ENCODE data around the gene RSRC1.
"Not testable (repeated sequence)": the region's sequence is repeated elsewhere in the genome, so short reads cannot be mapped to it uniquely, and the experiment has no call there.

The RSRC1 gene

GRCh38 chr3:158471639-158472294 lies 361.9 kb downstream of the RSRC1 start:
- no peak for DNase-seq

- no peak for DNase-seq
Observed at GRCh38 chr3:158479051-158479450, 369.2 kb downstream of the RSRC1 start.

- no peak for DNase-seq
Observed at GRCh38 chr3:158483701-158484235, 373.9 kb downstream of the RSRC1 start.

GRCh38 chr3:158486200-158486599 lies 376.3 kb downstream of the RSRC1 start:
- no peak for DNase-seq

- DNase-seq, result no peak
Observed at GRCh38 chr3:158488670-158489069, 378.8 kb downstream of the RSRC1 start.

- DNase-seq, result no peak
Observed at GRCh38 chr3:158489181-158489580, 379.3 kb downstream of the RSRC1 start.

- DNase-seq, result no peak
Observed at GRCh38 chr3:158491968-158492367, 382.1 kb downstream of the RSRC1 start.

GRCh38 chr3:158492685-158493084 lies 382.8 kb downstream of the RSRC1 start:
- DNase-seq, result no peak

- no peak for DNase-seq
Observed at GRCh38 chr3:158493931-158494330, 384.0 kb downstream of the RSRC1 start.

GRCh38 chr3:158494673-158495072 lies 384.8 kb downstream of the RSRC1 start:
- DNase-seq, result no peak

GRCh38 chr3:158495398-158495902 lies 385.6 kb downstream of the RSRC1 start:
- DNase-seq, result not testable (repeated sequence)

- DNase-seq, result no peak
Observed at GRCh38 chr3:158505117-158505516, 395.2 kb downstream of the RSRC1 start.

GRCh38 chr3:158506456-158506855 lies 396.6 kb downstream of the RSRC1 start:
- no peak for DNase-seq

- no peak for DNase-seq
Observed at GRCh38 chr3:158508481-158508880, 398.6 kb downstream of the RSRC1 start.

- DNase-seq, result no peak
Observed at GRCh38 chr3:158509891-158510290, 400.0 kb downstream of the RSRC1 start.

GRCh38 chr3:158516729-158517128 lies 406.8 kb downstream of the RSRC1 start:
- DNase-seq, result not testable (repeated sequence)

- no peak for DNase-seq
Observed at GRCh38 chr3:158519776-158520175, 409.9 kb downstream of the RSRC1 start.

GRCh38 chr3:158520433-158520832 lies 410.5 kb downstream of the RSRC1 start:
- DNase-seq, result no peak

- no peak for DNase-seq
Observed at GRCh38 chr3:158522221-158523136, 412.6 kb downstream of the RSRC1 start.

GRCh38 chr3:158528076-158528674 lies 418.3 kb downstream of the RSRC1 start:
- no peak for DNase-seq

- DNase-seq, result no peak
Observed at GRCh38 chr3:158531334-158531733, 421.4 kb downstream of the RSRC1 start.

GRCh38 chr3:158532099-158532734 lies 422.3 kb downstream of the RSRC1 start:
- no peak for DNase-seq

GRCh38 chr3:158535918-158536317 lies 426.0 kb downstream of the RSRC1 start:
- no peak for DNase-seq
